ENCODE results near the gene KCTD1. TPM values are rescaled to one million over a fixed set of nuclear protein-coding genes. Genes with fewer than 3 reads are reported as not detected.

Gene KCTD1
- total and polyA plus RNA-seq, 2 of the 8 experiments (the other 6 are each of a cell fraction or from before 2014, with no cell fraction given), result 7.7 to 14.0 TPM

GRCh38 chr18:26544451-26544850, 3.9 kb downstream of the KCTD1 start (continued):
- TF ChIP-seq ASH2L (IDR thresholded peaks at IDR 0.05; ENCODE audit: low read length), result no peak
- no peak for TF ChIP-seq RBBP5 (IDR thresholded peaks at IDR 0.05; ENCODE audit: borderline replicate concordance, low read depth, low read length)
- TF ChIP-seq EP300 (IDR thresholded peaks at IDR 0.05; ENCODE audit: borderline replicate concordance in 1 of 2, low read depth in 2 of 2, low read length in 2 of 2), result no peak
- no peak for TF ChIP-seq KDM5A (IDR thresholded peaks at IDR 0.05; ENCODE audit: low read length)
- TF ChIP-seq NANOG (IDR thresholded peaks at IDR 0.05; ENCODE audit: insufficient read depth, low read depth, low read length, poor library complexity, severe bottlenecking), result no peak
- no peak for TF ChIP-seq HDAC2 (IDR thresholded peaks at IDR 0.05; ENCODE audit: borderline replicate concordance in 1 of 2, low read depth in 2 of 2, low read length in 2 of 2)
- no peak for TF ChIP-seq CHD7 (IDR thresholded peaks at IDR 0.05; ENCODE audit: insufficient replicate concordance, low read length)
- TF ChIP-seq KDM4A (IDR thresholded peaks at IDR 0.05; ENCODE audit: low read depth, low read length, severe bottlenecking), result no peak

Data from H1 (cell line).